Ovary (tissue), 3 donors: Measurements from ENCODE around the gene CHSY3.

Experiments used
- EP300 ChIP-seq: sonication (generic); formaldehyde crosslinking; IDR thresholded peaks from one replicate; pipeline ENCODE4 v1.6.1; 2017; ENCODE audit warnings: antibody characterized with exemption
- TF ChIP-seq, protein P1 (sequence below), 3 donors: fragments of 450-650 bp in 2 of 3; fragments of 200-600 bp in 1 of 3; IDR thresholded peaks; one replicate each; pipeline versions ENCODE4 v1.5.1 to v1.8.0; 2016 to 2022; ENCODE audit warnings: antibody characterized with exemption in 3 of 3, mild to moderate bottlenecking in 1 of 3
- donor health status: DM: no; HTN: no; CAD: no.

DNA sequence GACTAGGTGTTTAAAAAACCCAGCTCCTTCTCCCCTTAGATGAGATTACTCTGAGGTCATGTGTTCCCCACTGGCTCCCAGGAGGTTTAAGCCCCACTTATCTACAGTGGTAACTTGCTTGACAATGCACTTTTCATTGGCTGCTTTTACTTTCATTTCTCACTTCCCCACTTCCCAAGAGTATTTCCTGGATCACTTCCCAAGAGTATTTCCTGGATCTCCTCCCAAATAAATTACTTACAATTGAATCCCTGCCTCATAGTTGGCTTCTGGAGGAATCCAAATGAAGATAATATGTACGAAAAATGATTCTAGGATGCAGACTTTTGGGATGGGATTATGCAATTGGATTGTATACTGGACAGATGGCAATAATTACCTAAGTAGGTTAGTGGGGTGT, 47.1 kb upstream of the CHSY3 start:
- no peak for TF ChIP-seq EP300
- TF ChIP-seq, protein P1, sequence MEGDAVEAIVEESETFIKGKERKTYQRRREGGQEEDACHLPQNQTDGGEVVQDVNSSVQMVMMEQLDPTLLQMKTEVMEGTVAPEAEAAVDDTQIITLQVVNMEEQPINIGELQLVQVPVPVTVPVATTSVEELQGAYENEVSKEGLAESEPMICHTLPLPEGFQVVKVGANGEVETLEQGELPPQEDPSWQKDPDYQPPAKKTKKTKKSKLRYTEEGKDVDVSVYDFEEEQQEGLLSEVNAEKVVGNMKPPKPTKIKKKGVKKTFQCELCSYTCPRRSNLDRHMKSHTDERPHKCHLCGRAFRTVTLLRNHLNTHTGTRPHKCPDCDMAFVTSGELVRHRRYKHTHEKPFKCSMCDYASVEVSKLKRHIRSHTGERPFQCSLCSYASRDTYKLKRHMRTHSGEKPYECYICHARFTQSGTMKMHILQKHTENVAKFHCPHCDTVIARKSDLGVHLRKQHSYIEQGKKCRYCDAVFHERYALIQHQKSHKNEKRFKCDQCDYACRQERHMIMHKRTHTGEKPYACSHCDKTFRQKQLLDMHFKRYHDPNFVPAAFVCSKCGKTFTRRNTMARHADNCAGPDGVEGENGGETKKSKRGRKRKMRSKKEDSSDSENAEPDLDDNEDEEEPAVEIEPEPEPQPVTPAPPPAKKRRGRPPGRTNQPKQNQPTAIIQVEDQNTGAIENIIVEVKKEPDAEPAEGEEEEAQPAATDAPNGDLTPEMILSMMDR (IDR thresholded peaks at IDR 0.05), result no peak
